OCI-LY1 (cell line): ENCODE results near the gene SLC39A11.

Source experiments
- H2AFZ ChIP-seq: fragments of 200-600 bp; sonication (generic), shearing (Covaris generic); 2 replicates; pipeline ENCODE4 v1.6.0; 2014; ENCODE audit warnings: antibody characterized with exemption, mild to moderate bottlenecking, low read length
- H3F3A ChIP-seq: fragments of 200-600 bp; sonication (generic), shearing (Covaris generic); 2 replicates; pipeline ENCODE4 v1.6.0; 2014; ENCODE audit warnings: mild to moderate bottlenecking, antibody characterized with exemption, low read length, moderate library complexity; ENCODE audit not compliant: insufficient read depth
- H3K27ac ChIP-seq: fragments of 200-600 bp; sonication (generic); 2 replicates; pipeline ENCODE4 v1.5.1; 2014; ENCODE audit warnings: low read length, mixed run types, mild to moderate bottlenecking, low read depth; ENCODE audit not compliant: poor library complexity, severe bottlenecking
- H3K27me3 ChIP-seq: fragments of 200-600 bp; sonication (generic); 2 replicates; pipeline ENCODE4 v1.6.0; 2014; ENCODE audit warnings: antibody characterized with exemption, mild to moderate bottlenecking, low read length, moderate library complexity; ENCODE audit not compliant: insufficient read depth
- H3K36me3 ChIP-seq: fragments of 200-600 bp; sonication (generic); 2 replicates; pipeline ENCODE4 v1.6.1; 2014; ENCODE audit warnings: mild to moderate bottlenecking, antibody characterized with exemption, low read length, moderate library complexity, mixed read lengths; ENCODE audit not compliant: insufficient read depth
- H3K4me1 ChIP-seq: fragments of 200-600 bp; sonication (generic); 2 replicates; pipeline ENCODE4 v1.5.1; 2014; ENCODE audit warnings: mild to moderate bottlenecking, low read length, moderate library complexity; ENCODE audit not compliant: insufficient read depth, severe bottlenecking
- H3K4me2 ChIP-seq: fragments of 200-600 bp; sonication (generic), shearing (Covaris generic); 2 replicates; pipeline ENCODE4 v1.6.1; 2014; ENCODE audit warnings: low read length
- H3K4me3 ChIP-seq: fragments of 200-600 bp; sonication (generic); 2 replicates; pipeline ENCODE4 v1.5.1; 2014; ENCODE audit warnings: low read length, low read depth, mild to moderate bottlenecking, mixed read lengths; ENCODE audit not compliant: poor library complexity, severe bottlenecking
- H3K79me2 ChIP-seq: fragments of 200-600 bp; shearing (Covaris generic); 2 replicates; pipeline ENCODE4 v1.6.1; 2016; ENCODE audit warnings: mixed run types, low read length, mixed read lengths; ENCODE audit not compliant: insufficient read depth
- H3K9ac ChIP-seq: fragments of 200-600 bp; sonication (generic), shearing (Covaris generic); 2 replicates; pipeline ENCODE4 v1.6.1; 2014; ENCODE audit warnings: mild to moderate bottlenecking, low read length, mixed read lengths
- H3K9me2 ChIP-seq: fragments of 200-600 bp; sonication (generic), shearing (Covaris generic); 2 replicates; pipeline ENCODE4 v1.6.1; 2014; ENCODE audit warnings: low read depth, mild to moderate bottlenecking, low read length, mixed read lengths
- H3K9me3 ChIP-seq: fragments of 200-600 bp; shearing (Covaris generic); 2 replicates; pipeline ENCODE4 v1.6.1; 2014; ENCODE audit warnings: low read length, mixed read lengths
- H4K20me1 ChIP-seq: fragments of 200-600 bp; sonication (generic), shearing (Covaris generic); 2 replicates; pipeline ENCODE4 v1.6.0; 2016; ENCODE audit warnings: mild to moderate bottlenecking, low read length; ENCODE audit not compliant: insufficient read depth
- CTCF ChIP-seq: fragments of 200-600 bp; sonication (generic), shearing (Covaris generic); IDR thresholded peaks from 2 replicates; pipeline ENCODE4 v1.5.1; 2017; ENCODE audit warnings: mild to moderate bottlenecking, antibody characterized with exemption, low read length, moderate library complexity, mixed read lengths
- EZH2 ChIP-seq: fragments of 200-600 bp; sonication (generic), shearing (Covaris generic); IDR thresholded peaks from 2 replicates; pipeline ENCODE4 v1.8.0; 2017; ENCODE audit warnings: borderline replicate concordance, mixed run types, mild to moderate bottlenecking, antibody characterized with exemption, low read length, moderate library complexity, mixed read lengths

The SLC39A11 gene

GRCh38 chr17:72734613-72735012, 357.9 kb downstream of the SLC39A11 start:
- Histone ChIP-seq H2AFZ (no peak overlapping the region), H3K36me3 (0 out of 2 replicates have a peak, but pooled peaks cover 3% of the 10 kb centered on the region), H3K79me2 (no peaks in the 10 kb centered on the region), H3K4me2 (no peak overlapping the region), H3K4me1 (no peaks in the 10 kb centered on the region), H3K9ac (no peak overlapping the region), H3K27ac (no peak overlapping the region), H4K20me1 (no peaks in the 10 kb centered on the region), H3K9me2 (no peaks in the 10 kb centered on the region), H3F3A (no peaks in the 10 kb centered on the region), H3K4me3 (no peak overlapping the region), H3K9me3 (no peaks in the 10 kb centered on the region), H3K27me3 (no peaks in the 10 kb centered on the region)
- TF ChIP-seq EZH2 (no peak), CTCF (no peak)

GRCh38 chr17:72733619-72734282, 358.7 kb downstream of the SLC39A11 start:
- no peaks in the 10 kb centered on the region for H4K20me1 ChIP-seq
- H3K9me2 ChIP-seq = no peaks in the 10 kb centered on the region
- H3K79me2 ChIP-seq = no peaks in the 10 kb centered on the region
- H3K4me1 ChIP-seq = no peaks in the 10 kb centered on the region
- no peak overlapping the region for H3K4me3 ChIP-seq
- no peak for TF ChIP-seq CTCF
- TF ChIP-seq EZH2 = no peak
- no peak overlapping the region for H3K27ac ChIP-seq
- H3K9ac ChIP-seq = no peak overlapping the region
- no peaks in the 10 kb centered on the region for H3K27me3 ChIP-seq
- H3K4me2 ChIP-seq = no peak overlapping the region
- 0 out of 2 replicates have a peak, but pooled peaks cover 3% of the 10 kb centered on the region for H3K36me3 ChIP-seq
- H3F3A ChIP-seq = no peaks in the 10 kb centered on the region
- H2AFZ ChIP-seq = no peak overlapping the region
- H3K9me3 ChIP-seq = no peaks in the 10 kb centered on the region

- TF ChIP-seq CTCF (no peak), EZH2 (no peak)
- Histone ChIP-seq H3K36me3 (0 out of 2 replicates have a peak, but pooled peaks cover 3% of the 10 kb centered on the region), H4K20me1 (no peaks in the 10 kb centered on the region), H3K9me2 (no peaks in the 10 kb centered on the region), H2AFZ (no peak overlapping the region), H3K9me3 (no peaks in the 10 kb centered on the region), H3K4me1 (peaks cover under 1% of the 10 kb centered on the region), H3K4me2 (no peak overlapping the region), H3K27ac (no peak overlapping the region), H3K4me3 (no peak overlapping the region), H3K27me3 (no peaks in the 10 kb centered on the region), H3F3A (no peaks in the 10 kb centered on the region), H3K79me2 (no peaks in the 10 kb centered on the region), H3K9ac (no peak overlapping the region)
Observed at GRCh38 chr17:72732893-72733618, 359.4 kb downstream of the SLC39A11 start.
